ENCODE data around the gene ANKH.

Gene ANKH

GRCh38 chr5:14906628-14907027 lies 35.0 kb upstream of the ANKH start:
- H3K4me3 ChIP-seq (ENCODE audit: low read length), result no peak overlapping the region
- no peak overlapping the region for H3K4me2 ChIP-seq (ENCODE audit: low read length)
- no peaks in the 10 kb centered on the region for H3K36me3 ChIP-seq (ENCODE audit: insufficient read depth, low read length)
- no peaks in the 10 kb centered on the region for H3K9me3 ChIP-seq (replicated peaks; ENCODE audit: low read length)
- H3K4me1 ChIP-seq (ENCODE audit: control insufficient read depth, insufficient read depth, low read length), result peaks cover 15% of the 10 kb centered on the region
- no peaks in the 10 kb centered on the region for H3K27me3 ChIP-seq (ENCODE audit: control insufficient read depth, insufficient read depth, low read length)
- no peak overlapping the region for H3K9ac ChIP-seq (ENCODE audit: low read depth, low read length)

GRCh38 chr5:14902826-14903560 lies 31.4 kb upstream of the ANKH start:
- Histone ChIP-seq H3K9ac (ENCODE audit: low read depth, low read length) (no peak overlapping the region), H3K36me3 (ENCODE audit: insufficient read depth, low read length) (no peaks in the 10 kb centered on the region), H3K4me1 (ENCODE audit: control insufficient read depth, insufficient read depth, low read length) (peaks cover 19% of the 10 kb centered on the region)

GRCh38 chr5:14901462-14902051 lies 30.0 kb upstream of the ANKH start:
- Histone ChIP-seq H3K27me3 (ENCODE audit: control insufficient read depth, insufficient read depth, low read length) (no peaks in the 10 kb centered on the region), H3K36me3 (ENCODE audit: insufficient read depth, low read length) (no peaks in the 10 kb centered on the region), H3K9me3 (replicated peaks; ENCODE audit: low read length) (no peaks in the 10 kb centered on the region), H3K4me2 (ENCODE audit: low read length) (peak overlapping the region; percentile 6), H3K4me1 (ENCODE audit: control insufficient read depth, insufficient read depth, low read length) (peaks cover 16% of the 10 kb centered on the region), H3K9ac (ENCODE audit: low read depth, low read length) (no peak overlapping the region), H3K4me3 (ENCODE audit: low read length) (no peak overlapping the region)

More at GRCh38 chr5:14902826-14903560, 31.4 kb upstream of the ANKH start:
- Histone ChIP-seq H3K27me3 (ENCODE audit: control insufficient read depth, insufficient read depth, low read length) (no peaks in the 10 kb centered on the region), H3K9me3 (replicated peaks; ENCODE audit: low read length) (no peaks in the 10 kb centered on the region), H3K4me3 (ENCODE audit: low read length) (no peak overlapping the region), H3K4me2 (ENCODE audit: low read length) (no peak overlapping the region)

- H3K9me3 ChIP-seq (replicated peaks; ENCODE audit: low read length), result no peaks in the 10 kb centered on the region
- H3K27me3 ChIP-seq (ENCODE audit: control insufficient read depth, insufficient read depth, low read length), result no peaks in the 10 kb centered on the region
- peak overlapping the region; percentile 55 for H3K9ac ChIP-seq (ENCODE audit: low read depth, low read length)
These were observed 29.3 kb upstream of the ANKH start for GRCh38 chr5:14900693-14901461.

GRCh38 chr5:14896131-14896530 lies 24.6 kb upstream of the ANKH start:
- H3K9ac ChIP-seq (ENCODE audit: low read depth, low read length), result no peak overlapping the region
- H3K27me3 ChIP-seq (ENCODE audit: control insufficient read depth, insufficient read depth, low read length), result peaks cover 8% of the 10 kb centered on the region
- no peak overlapping the region for H3K4me3 ChIP-seq (ENCODE audit: low read length)
- H3K9me3 ChIP-seq (replicated peaks; ENCODE audit: low read length), result no peaks in the 10 kb centered on the region
- H3K4me1 ChIP-seq (ENCODE audit: control insufficient read depth, insufficient read depth, low read length), result peaks cover 11% of the 10 kb centered on the region
- no peaks in the 10 kb centered on the region for H3K36me3 ChIP-seq (ENCODE audit: insufficient read depth, low read length)
- H3K4me2 ChIP-seq (ENCODE audit: low read length), result no peak overlapping the region

More at GRCh38 chr5:14900693-14901461, 29.3 kb upstream of the ANKH start:
- peaks cover 16% of the 10 kb centered on the region for H3K4me1 ChIP-seq (ENCODE audit: control insufficient read depth, insufficient read depth, low read length)
- peak overlapping the region; percentile 6 for H3K4me2 ChIP-seq (ENCODE audit: low read length)
- H3K36me3 ChIP-seq (ENCODE audit: insufficient read depth, low read length), result no peaks in the 10 kb centered on the region
- peak overlapping the region; percentile 0 for H3K4me3 ChIP-seq (ENCODE audit: low read length)

- peaks cover 3% of the 10 kb centered on the region for H3K4me1 ChIP-seq (ENCODE audit: control insufficient read depth, insufficient read depth, low read length)
- H3K36me3 ChIP-seq (ENCODE audit: insufficient read depth, low read length), result no peaks in the 10 kb centered on the region
- H3K4me2 ChIP-seq (ENCODE audit: low read length), result no peak overlapping the region
- H3K9ac ChIP-seq (ENCODE audit: low read depth, low read length), result no peak overlapping the region
- H3K4me3 ChIP-seq (ENCODE audit: low read length), result no peak overlapping the region
- peaks cover 8% of the 10 kb centered on the region for H3K27me3 ChIP-seq (ENCODE audit: control insufficient read depth, insufficient read depth, low read length)
- H3K9me3 ChIP-seq (replicated peaks; ENCODE audit: low read length), result no peaks in the 10 kb centered on the region
These were observed 23.7 kb upstream of the ANKH start for GRCh38 chr5:14895301-14895700.

GRCh38 chr5:14894748-14895147 lies 23.2 kb upstream of the ANKH start:
- peaks cover 12% of the 10 kb centered on the region for H3K27me3 ChIP-seq (ENCODE audit: control insufficient read depth, insufficient read depth, low read length)
- H3K9me3 ChIP-seq (replicated peaks; ENCODE audit: low read length), result no peaks in the 10 kb centered on the region
- no peak overlapping the region for H3K4me2 ChIP-seq (ENCODE audit: low read length)
- no peak overlapping the region for H3K4me3 ChIP-seq (ENCODE audit: low read length)
- H3K36me3 ChIP-seq (ENCODE audit: insufficient read depth, low read length), result no peaks in the 10 kb centered on the region
- H3K9ac ChIP-seq (ENCODE audit: low read depth, low read length), result no peak overlapping the region
- peaks cover 3% of the 10 kb centered on the region for H3K4me1 ChIP-seq (ENCODE audit: control insufficient read depth, insufficient read depth, low read length)

GRCh38 chr5:14893381-14893780 lies 21.8 kb upstream of the ANKH start:
- H3K4me1 ChIP-seq (ENCODE audit: control insufficient read depth, insufficient read depth, low read length), result peaks cover 3% of the 10 kb centered on the region

GRCh38 chr5:14890846-14891245 lies 19.3 kb upstream of the ANKH start:
- no peak overlapping the region for H3K4me3 ChIP-seq (ENCODE audit: low read length)
- no peaks in the 10 kb centered on the region for H3K9me3 ChIP-seq (replicated peaks; ENCODE audit: low read length)

More at GRCh38 chr5:14893381-14893780, 21.8 kb upstream of the ANKH start:
- H3K9me3 ChIP-seq (replicated peaks; ENCODE audit: low read length), result no peaks in the 10 kb centered on the region
- H3K9ac ChIP-seq (ENCODE audit: low read depth, low read length), result no peak overlapping the region
- no peak overlapping the region for H3K4me2 ChIP-seq (ENCODE audit: low read length)
- H3K4me3 ChIP-seq (ENCODE audit: low read length), result no peak overlapping the region
- H3K27me3 ChIP-seq (ENCODE audit: control insufficient read depth, insufficient read depth, low read length), result peaks cover 16% of the 10 kb centered on the region
- no peaks in the 10 kb centered on the region for H3K36me3 ChIP-seq (ENCODE audit: insufficient read depth, low read length)

GRCh38 chr5:14884062-14884612 lies 12.6 kb upstream of the ANKH start:
- Histone ChIP-seq H3K27me3 (ENCODE audit: control insufficient read depth, insufficient read depth, low read length) (no peaks in the 10 kb centered on the region), H3K4me3 (ENCODE audit: low read length) (no peak overlapping the region), H3K9me3 (replicated peaks; ENCODE audit: low read length) (no peaks in the 10 kb centered on the region), H3K36me3 (ENCODE audit: insufficient read depth, low read length) (no peaks in the 10 kb centered on the region), H3K9ac (ENCODE audit: low read depth, low read length) (no peak overlapping the region), H3K4me1 (ENCODE audit: control insufficient read depth, insufficient read depth, low read length) (peaks cover 17% of the 10 kb centered on the region), H3K4me2 (ENCODE audit: low read length) (no peak overlapping the region)

More at GRCh38 chr5:14890846-14891245, 19.3 kb upstream of the ANKH start:
- Histone ChIP-seq H3K9ac (ENCODE audit: low read depth, low read length) (no peak overlapping the region), H3K4me1 (ENCODE audit: control insufficient read depth, insufficient read depth, low read length) (peaks cover 3% of the 10 kb centered on the region), H3K27me3 (ENCODE audit: control insufficient read depth, insufficient read depth, low read length) (peaks cover 16% of the 10 kb centered on the region), H3K4me2 (ENCODE audit: low read length) (no peak overlapping the region), H3K36me3 (ENCODE audit: insufficient read depth, low read length) (no peaks in the 10 kb centered on the region)

Data from skeletal muscle satellite cell (primary cell).